Frontal cortex (tissue), 4 donors: ENCODE results near the gene PRKD3. TPM values are rescaled to one million over a fixed set of nuclear protein-coding genes. Genes with fewer than 3 reads are reported as not detected.

Source experiments
- DNase-seq, 2 donors: peaks; one replicate each; pipeline ENCODE4 v3.0.0; 2012; ENCODE audit warnings: low spot score in 2 of 2
- FAIRE-seq: peaks from 2 replicates; lab custom pipeline; 2012; peaks lifted over from hg19 to GRCh38; lab: Jason Lieb, UNC
- total RNA-seq: library from RNA; depleted of rRNA; stranded (reverse); fragments of >200 nt; gene quantifications from one replicate; pipeline ENCODE4 v1.2.3, GENCODE V29; 2014
- donor health status: control.
- donor health status: control.
- donor health status: control.

Gene PRKD3
- total RNA-seq = 24.1 TPM

- no peak for FAIRE-seq
These were observed at the start of gene PRKD3 for GRCh38 chr2:37324786-37325624. Gene PRKD3, minus strand, starts transcription at chr2:37324833. Its CDS starts 8,309 bp downstream, at chr2:37316524.

GRCh38 chr2:37372000-37372399 lies 47.4 kb upstream of the PRKD3 start:
- DNase-seq = no peak
- FAIRE-seq = no peak

More at GRCh38 chr2:37324786-37325624, at the start of gene PRKD3:
- peak; percentile 78 to 88 for DNase-seq

- DNase-seq = no peak
- no peak for FAIRE-seq
These were observed 46.0 kb upstream of the PRKD3 start for GRCh38 chr2:37370666-37371065.

GRCh38 chr2:37367984-37368383 lies 43.4 kb upstream of the PRKD3 start:
- DNase-seq = no peak
- no peak for FAIRE-seq

- no peak for FAIRE-seq
- DNase-seq = no peak
These were observed 42.7 kb upstream of the PRKD3 start for GRCh38 chr2:37367310-37367709.

GRCh38 chr2:37366773-37367172 lies 42.1 kb upstream of the PRKD3 start:
- DNase-seq = no peak
- no peak for FAIRE-seq

GRCh38 chr2:37365669-37366068 lies 41.0 kb upstream of the PRKD3 start:
- DNase-seq = no peak
- FAIRE-seq = no peak

GRCh38 chr2:37364351-37364750 lies 39.7 kb upstream of the PRKD3 start:
- FAIRE-seq = no peak
- DNase-seq = no peak

- no peak for DNase-seq
- no peak for FAIRE-seq
These were observed 37.5 kb upstream of the PRKD3 start for GRCh38 chr2:37361994-37362698.

GRCh38 chr2:37361216-37361815 lies 36.7 kb upstream of the PRKD3 start:
- DNase-seq (no peak), FAIRE-seq (no peak)

- DNase-seq = no peak
- FAIRE-seq = no peak
These were observed 33.8 kb upstream of the PRKD3 start for GRCh38 chr2:37358466-37358865.

GRCh38 chr2:37357530-37357929 lies 32.9 kb upstream of the PRKD3 start:
- FAIRE-seq (no peak), DNase-seq (no peak)

GRCh38 chr2:37357069-37357468 lies 32.4 kb upstream of the PRKD3 start:
- FAIRE-seq = no peak

GRCh38 chr2:37356299-37356698 lies 31.7 kb upstream of the PRKD3 start:
- FAIRE-seq (no peak), DNase-seq (no peak)

More at GRCh38 chr2:37357069-37357468, 32.4 kb upstream of the PRKD3 start:
- no peak for DNase-seq

- no peak for FAIRE-seq
These were observed 31.1 kb upstream of the PRKD3 start for GRCh38 chr2:37355735-37356134.

GRCh38 chr2:37354531-37354930 lies 29.9 kb upstream of the PRKD3 start:
- FAIRE-seq = no peak
- DNase-seq = no peak

More at GRCh38 chr2:37355735-37356134, 31.1 kb upstream of the PRKD3 start:
- DNase-seq = no peak

GRCh38 chr2:37350034-37350433 lies 25.4 kb upstream of the PRKD3 start:
- FAIRE-seq (no peak), DNase-seq (no peak)

GRCh38 chr2:37349231-37349860 lies 24.7 kb upstream of the PRKD3 start:
- no peak for DNase-seq
- no peak for FAIRE-seq

- DNase-seq (no peak), FAIRE-seq (no peak)
These were observed 23.5 kb upstream of the PRKD3 start for GRCh38 chr2:37348155-37348554.
